HepG2 (cell line): ENCODE data around the gene SDK2. TPM values are rescaled to one million over a fixed set of nuclear protein-coding genes. Genes with fewer than 3 reads are reported as not detected.

ENCODE experiments used
- ATAC-seq: fragments of 200-7000 bp; cut with Tn5 transposase; 3 replicates; pipeline ENCODE4 v1.9.1; 2020; ENCODE audit warnings: mild to moderate bottlenecking, moderate library complexity
- BruUV-seq: library from RNA; stranded (reverse); fragments of 400-500 nt; replicated peaks from 2 replicates; lab custom pipeline; 2021; lab: Mats Ljungman, UMichigan
- CTCF ChIA-PET: fragments of 300-600 bp; formaldehyde crosslinking; extraction: SDS; loops from one replicate; lab custom pipeline; 2021; ENCODE audit warnings: low total read pairs, inconsistent platforms, low intra/inter-chr PET ratio; lab: Yijun Ruan, JAX
- POLR2A ChIA-PET: fragments of 350-600 bp; sonication (Branson Sonifier 250); formaldehyde crosslinking; loops from one replicate; lab custom pipeline; 2020; ENCODE audit warnings: antibody characterized with exemption, inconsistent platforms; lab: Yijun Ruan, JAX
- DNase-seq: peaks from one replicate; pipeline ENCODE4 v3.0.0-alpha.2; 2015; ENCODE audit warnings: low spot score
- FAIRE-seq: peaks from 3 replicates; lab custom pipeline; 2011; peaks lifted over from hg19 to GRCh38; lab: Jason Lieb, UNC
- H2AFZ ChIP-seq: one replicate; pipeline ENCODE4 v1.6.1; 2011; ENCODE audit warnings: low read length, inconsistent platforms
- H3K27ac ChIP-seq: fragments of 300-600 bp; 3 replicates; pipeline ENCODE4 v1.8.0; 2011; ENCODE audit warnings: mixed run types, mild to moderate bottlenecking, mixed read lengths, low read length, inconsistent platforms; ENCODE audit not compliant: insufficient read depth; ENCODE audit errors: extremely low read length
- H3K27me3 ChIP-seq, 2 experiments: fragments of 200-600 bp in 1 of 2; 2 replicates in 1 of 2; 3 replicates in 1 of 2; pipeline versions ENCODE4 v1.6.0 to v1.8.0; 2011; ENCODE audit warnings: low read length in 2 of 2, mild to moderate bottlenecking in 2 of 2, moderate library complexity in 2 of 2, inconsistent platforms in 1 of 2; ENCODE audit not compliant: insufficient read depth in 2 of 2, control insufficient read depth in 1 of 2
- H3K36me3 ChIP-seq, 2 experiments: fragments of 200-600 bp in 1 of 2; replicated peaks in 1 of 2; 2 replicates in 1 of 2; 3 replicates in 1 of 2; pipeline versions ENCODE4 v1.5.1 to v1.8.0; 2011; ENCODE audit warnings: low read length in 2 of 2, inconsistent platforms in 1 of 2; ENCODE audit not compliant: insufficient read depth in 2 of 2, control insufficient read depth in 1 of 2
- H3K4me1 ChIP-seq: 2 replicates; pipeline ENCODE4 v1.5.1; 2012; ENCODE audit warnings: low read length, inconsistent platforms; ENCODE audit not compliant: insufficient read depth
- H3K4me2 ChIP-seq: 2 replicates; pipeline ENCODE4 v1.6.0; 2011; ENCODE audit warnings: low read depth, low read length, inconsistent platforms
- H3K4me3 ChIP-seq, 3 experiments: fragments of 200-600 bp in 1 of 3; sonication (generic), shearing (Covaris generic) in 1 of 3; replicated peaks in 1 of 3; 2 replicates each; pipeline ENCODE4 v1.5.1; 2011 to 2016; ENCODE audit warnings: low read length in 3 of 3, inconsistent platforms in 2 of 3, low read depth in 2 of 3, mild to moderate bottlenecking in 2 of 3, control low read depth in 1 of 3, mixed read lengths in 1 of 3; ENCODE audit not compliant: insufficient read depth in 1 of 3
- H3K79me2 ChIP-seq: one replicate; pipeline ENCODE4 v1.6.1; 2011; ENCODE audit warnings: low read length, inconsistent platforms; ENCODE audit not compliant: insufficient read depth
- H3K9ac ChIP-seq: 2 replicates; pipeline ENCODE4 v1.6.0; 2011; ENCODE audit warnings: mild to moderate bottlenecking, low read depth, low read length, inconsistent platforms; ENCODE audit not compliant: insufficient read depth
- H3K9me3 ChIP-seq: 2 replicates; pipeline ENCODE4 v1.5.1; 2012; ENCODE audit warnings: mild to moderate bottlenecking, low read length
- H4K20me1 ChIP-seq: 2 replicates; pipeline ENCODE4 v1.6.0; 2011; ENCODE audit warnings: inconsistent platforms, mild to moderate bottlenecking, low read length, moderate library complexity; ENCODE audit not compliant: insufficient read depth
- BCL3 ChIP-seq: sonication (generic); formaldehyde crosslinking; IDR thresholded peaks from 2 replicates; pipeline ENCODE4 v1.5.1; 2020; ENCODE audit warnings: mild to moderate bottlenecking, missing genetic modification reagents, moderate library complexity
- ERF ChIP-seq: IDR thresholded peaks from 2 replicates; pipeline ENCODE4 v1.6.1; 2018; ENCODE audit warnings: missing biosample characterization, missing genetic modification reagents
- TP53 ChIP-seq: sonication (generic); formaldehyde crosslinking; conservative IDR thresholded peaks from 2 replicates; pipeline ENCODE4 v1.4.0; 2020; ENCODE audit warnings: missing genetic modification reagents
- ZBTB34 ChIP-seq: sonication (generic); formaldehyde crosslinking; IDR thresholded peaks from 2 replicates; pipeline ENCODE4 v1.8.0; 2022; ENCODE audit warnings: mild to moderate bottlenecking, missing genetic modification reagents
- ZFP36 ChIP-seq: fragments of 150-350 bp; IDR thresholded peaks from 2 replicates; pipeline ENCODE4 v1.6.1; 2018; ENCODE audit warnings: borderline replicate concordance, low read length, low read depth; ENCODE audit not compliant: partially characterized antibody
- WGBS: methylation state at CpG from one replicate; pipeline ENCODE4 v1.1.6; 2017; ENCODE audit warnings: low lambda C conversion rate; 5-methylcytosine and 5-hydroxymethylcytosine counted together
- in situ Hi-C: cut with HindIII; loops from 2 replicates; pipeline ENCODE4 v1.10.0; 2017; ENCODE audit warnings: low pct_unique_long_range_greater_than_20kb; ENCODE audit not compliant: extremely low pct_ligation_motif_present
- intact Hi-C: fragments of 100-400 bp; cut with micrococcal nuclease; formaldehyde crosslinking; loops from one replicate; pipeline ENCODE4 v1.10.0; 2022; ENCODE audit not compliant: unreplicated experiment
- polyA plus RNA-seq, 8 experiments: library from polyadenylated mRNA; depleted of rRNA in 3 of 8; stranded (reverse) in 7 of 8; unstranded in 1 of 8; fragments of >200 nt; fragmentation: Illumina TruSeq in 4 of 8; extraction: Trizol in 4 of 8; gene quantifications; 2 replicates each; pipeline versions ENCODE4 v1.2.1 to v1.2.3, GENCODE V29; 2011 to 2016; ENCODE audit warnings: low read depth in 4 of 8, missing spikeins in 1 of 8, mixed read lengths in 1 of 8; ENCODE audit not compliant: insufficient read depth in 1 of 8
- total RNA-seq, 5 experiments: library from RNA; depleted of rRNA; stranded (reverse); fragments of >200 nt; fragmentation: Illumina TruSeq; extraction: Trizol; gene quantifications; 2 replicates each; pipeline ENCODE4 v1.2.3, GENCODE V29; 2016; ENCODE audit warnings: low read depth in 1 of 5
- TF ChIP-seq, protein P1 (sequence below): sonication (generic); formaldehyde crosslinking; conservative IDR thresholded peaks from 2 replicates; pipeline ENCODE4 v1.8.0; 2022; ENCODE audit warnings: mild to moderate bottlenecking, moderate library complexity, missing genetic modification reagents
- TF ChIP-seq, protein P2 (sequence below): sonication (generic); formaldehyde crosslinking; conservative IDR thresholded peaks from 2 replicates; pipeline ENCODE4 v1.4.0; 2020; ENCODE audit warnings: mild to moderate bottlenecking, missing genetic modification reagents, moderate library complexity
- TF ChIP-seq, protein P3 (sequence below): sonication (generic); formaldehyde crosslinking; IDR thresholded peaks from 2 replicates; pipeline ENCODE4 v1.4.0; 2020; ENCODE audit warnings: missing genetic modification reagents, borderline replicate concordance

SDK2 gene
- total and polyA plus RNA-seq, 2 of the 13 experiments (the other 11 are each of a cell fraction or from before 2014, with no cell fraction given): not detected

GRCh38 chr17:73435412-73435811 lies 208.8 kb downstream of the SDK2 start:
- ChIA-PET POLR2A (no interaction called here), CTCF (no interaction called here)
- ATAC-seq (no peak), FAIRE-seq (no peak), DNase-seq (no peak)
- Histone ChIP-seq H3K27me3 (peaks cover 16 to 70% of the 10 kb centered on the region in 2 experiments; a peak in 4 of 5 replicates), H4K20me1 (no peaks in the 10 kb centered on the region), H3K9ac (no peak overlapping the region), H3K4me2 (no peak overlapping the region), H3K9me3 (no peaks in the 10 kb centered on the region), H3K36me3 (no peaks in the 10 kb centered on the region), H3K4me3 (no peak overlapping the region), H2AFZ (no peak overlapping the region), H3K4me1 (no peaks in the 10 kb centered on the region), H3K27ac (no peak overlapping the region), H3K79me2 (no peaks in the 10 kb centered on the region)
- in situ Hi-C loops: loop anchor here (10.0 to 25.0 kb wide), 2 partner anchors 527 to 749 kb away; no protein-coding TSS in a partner anchor
- no TSS peak for BruUV-seq
- intact Hi-C loops: no loop called here
- 43% methylated on average over 14 of the region's 23 CpGs for WGBS
- TF ChIP-seq ZBTB34 (CRISPR knock-in tag) (no peak), TP53 (CRISPR knock-in tag) (no peak), ERF (CRISPR knock-in tag) (no peak), BCL3 (CRISPR knock-in tag) (no peak), ZFP36 (no peak)
- TF ChIP-seq, protein P1, sequence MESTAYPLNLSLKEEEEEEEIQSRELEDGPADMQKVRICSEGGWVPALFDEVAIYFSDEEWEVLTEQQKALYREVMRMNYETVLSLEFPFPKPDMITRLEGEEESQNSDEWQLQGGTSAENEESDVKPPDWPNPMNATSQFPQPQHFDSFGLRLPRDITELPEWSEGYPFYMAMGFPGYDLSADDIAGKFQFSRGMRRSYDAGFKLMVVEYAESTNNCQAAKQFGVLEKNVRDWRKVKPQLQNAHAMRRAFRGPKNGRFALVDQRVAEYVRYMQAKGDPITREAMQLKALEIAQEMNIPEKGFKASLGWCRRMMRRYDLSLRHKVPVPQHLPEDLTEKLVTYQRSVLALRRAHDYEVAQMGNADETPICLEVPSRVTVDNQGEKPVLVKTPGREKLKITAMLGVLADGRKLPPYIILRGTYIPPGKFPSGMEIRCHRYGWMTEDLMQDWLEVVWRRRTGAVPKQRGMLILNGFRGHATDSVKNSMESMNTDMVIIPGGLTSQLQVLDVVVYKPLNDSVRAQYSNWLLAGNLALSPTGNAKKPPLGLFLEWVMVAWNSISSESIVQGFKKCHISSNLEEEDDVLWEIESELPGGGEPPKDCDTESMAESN (CRISPR knock-in tag): no peak
- TF ChIP-seq, protein P2, sequence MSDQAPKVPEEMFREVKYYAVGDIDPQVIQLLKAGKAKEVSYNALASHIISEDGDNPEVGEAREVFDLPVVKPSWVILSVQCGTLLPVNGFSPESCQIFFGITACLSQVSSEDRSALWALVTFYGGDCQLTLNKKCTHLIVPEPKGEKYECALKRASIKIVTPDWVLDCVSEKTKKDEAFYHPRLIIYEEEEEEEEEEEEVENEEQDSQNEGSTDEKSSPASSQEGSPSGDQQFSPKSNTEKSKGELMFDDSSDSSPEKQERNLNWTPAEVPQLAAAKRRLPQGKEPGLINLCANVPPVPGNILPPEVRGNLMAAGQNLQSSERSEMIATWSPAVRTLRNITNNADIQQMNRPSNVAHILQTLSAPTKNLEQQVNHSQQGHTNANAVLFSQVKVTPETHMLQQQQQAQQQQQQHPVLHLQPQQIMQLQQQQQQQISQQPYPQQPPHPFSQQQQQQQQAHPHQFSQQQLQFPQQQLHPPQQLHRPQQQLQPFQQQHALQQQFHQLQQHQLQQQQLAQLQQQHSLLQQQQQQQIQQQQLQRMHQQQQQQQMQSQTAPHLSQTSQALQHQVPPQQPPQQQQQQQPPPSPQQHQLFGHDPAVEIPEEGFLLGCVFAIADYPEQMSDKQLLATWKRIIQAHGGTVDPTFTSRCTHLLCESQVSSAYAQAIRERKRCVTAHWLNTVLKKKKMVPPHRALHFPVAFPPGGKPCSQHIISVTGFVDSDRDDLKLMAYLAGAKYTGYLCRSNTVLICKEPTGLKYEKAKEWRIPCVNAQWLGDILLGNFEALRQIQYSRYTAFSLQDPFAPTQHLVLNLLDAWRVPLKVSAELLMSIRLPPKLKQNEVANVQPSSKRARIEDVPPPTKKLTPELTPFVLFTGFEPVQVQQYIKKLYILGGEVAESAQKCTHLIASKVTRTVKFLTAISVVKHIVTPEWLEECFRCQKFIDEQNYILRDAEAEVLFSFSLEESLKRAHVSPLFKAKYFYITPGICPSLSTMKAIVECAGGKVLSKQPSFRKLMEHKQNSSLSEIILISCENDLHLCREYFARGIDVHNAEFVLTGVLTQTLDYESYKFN (CRISPR knock-in tag): no peak
- TF ChIP-seq, protein P3, sequence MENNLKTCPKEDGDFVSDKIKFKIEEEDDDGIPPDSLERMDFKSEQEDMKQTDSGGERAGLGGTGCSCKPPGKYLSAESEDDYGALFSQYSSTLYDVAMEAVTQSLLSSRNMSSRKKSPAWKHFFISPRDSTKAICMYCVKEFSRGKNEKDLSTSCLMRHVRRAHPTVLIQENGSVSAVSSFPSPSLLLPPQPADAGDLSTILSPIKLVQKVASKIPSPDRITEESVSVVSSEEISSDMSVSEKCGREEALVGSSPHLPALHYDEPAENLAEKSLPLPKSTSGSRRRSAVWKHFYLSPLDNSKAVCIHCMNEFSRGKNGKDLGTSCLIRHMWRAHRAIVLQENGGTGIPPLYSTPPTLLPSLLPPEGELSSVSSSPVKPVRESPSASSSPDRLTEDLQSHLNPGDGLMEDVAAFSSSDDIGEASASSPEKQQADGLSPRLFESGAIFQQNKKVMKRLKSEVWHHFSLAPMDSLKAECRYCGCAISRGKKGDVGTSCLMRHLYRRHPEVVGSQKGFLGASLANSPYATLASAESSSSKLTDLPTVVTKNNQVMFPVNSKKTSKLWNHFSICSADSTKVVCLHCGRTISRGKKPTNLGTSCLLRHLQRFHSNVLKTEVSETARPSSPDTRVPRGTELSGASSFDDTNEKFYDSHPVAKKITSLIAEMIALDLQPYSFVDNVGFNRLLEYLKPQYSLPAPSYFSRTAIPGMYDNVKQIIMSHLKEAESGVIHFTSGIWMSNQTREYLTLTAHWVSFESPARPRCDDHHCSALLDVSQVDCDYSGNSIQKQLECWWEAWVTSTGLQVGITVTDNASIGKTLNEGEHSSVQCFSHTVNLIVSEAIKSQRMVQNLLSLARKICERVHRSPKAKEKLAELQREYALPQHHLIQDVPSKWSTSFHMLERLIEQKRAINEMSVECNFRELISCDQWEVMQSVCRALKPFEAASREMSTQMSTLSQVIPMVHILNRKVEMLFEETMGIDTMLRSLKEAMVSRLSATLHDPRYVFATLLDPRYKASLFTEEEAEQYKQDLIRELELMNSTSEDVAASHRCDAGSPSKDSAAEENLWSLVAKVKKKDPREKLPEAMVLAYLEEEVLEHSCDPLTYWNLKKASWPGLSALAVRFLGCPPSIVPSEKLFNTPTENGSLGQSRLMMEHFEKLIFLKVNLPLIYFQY (CRISPR knock-in tag): no peak
